AG04450 (cell line): ENCODE results near the gene PSMA2. TPM values are rescaled to one million over a fixed set of nuclear protein-coding genes. Genes with fewer than 3 reads are reported as not detected.

ENCODE experiments used
- CTCF ChIA-PET: fragments of 300-600, 350-600 bp; formaldehyde crosslinking; extraction: SDS; loops from one replicate; lab custom pipeline; 2022; ENCODE audit warnings: antibody characterized with exemption, inconsistent platforms; lab: Charles Lee
- POLR2A ChIA-PET: fragments of 350-600 bp; formaldehyde crosslinking; extraction: SDS; loops from one replicate; lab custom pipeline; 2021; ENCODE audit warnings: antibody characterized with exemption, inconsistent platforms; lab: Yijun Ruan, JAX
- DNase-seq: peaks from one replicate; pipeline ENCODE4 v3.0.0-alpha.2; 2011; ENCODE audit warnings: low read depth, low spot score
- H3K27ac ChIP-seq: one replicate; pipeline ENCODE4 v1.5.1; 2012; ENCODE audit warnings: low read depth, low read length, control low read depth
- H3K27me3 ChIP-seq: one replicate; pipeline ENCODE4 v1.6.0; 2012; ENCODE audit warnings: low read length; ENCODE audit not compliant: control insufficient read depth, insufficient read depth
- H3K4me3 ChIP-seq: 2 replicates; pipeline ENCODE4 v1.5.1; 2011; ENCODE audit warnings: mild to moderate bottlenecking, low read depth, low read length, control low read depth
- H3K9me3 ChIP-seq: 2 replicates; pipeline ENCODE4 v1.5.1; 2012; ENCODE audit warnings: low read length; ENCODE audit not compliant: control insufficient read depth, insufficient read depth
- polyA plus RNA-seq: library from polyadenylated mRNA; depleted of rRNA; stranded (reverse); fragments of >200 nt; gene quantifications from 2 replicates; pipeline ENCODE4 v1.2.3, GENCODE V29; 2011
- TF ChIP-seq, protein P1 (sequence below): IDR thresholded peaks from 2 replicates; pipeline ENCODE4 v1.5.1; 2011; ENCODE audit warnings: low read depth, low read length, control low read depth, inconsistent platforms

The PSMA2 gene
- polyA plus RNA-seq, 1 experiment: 233 TPM

DNA sequence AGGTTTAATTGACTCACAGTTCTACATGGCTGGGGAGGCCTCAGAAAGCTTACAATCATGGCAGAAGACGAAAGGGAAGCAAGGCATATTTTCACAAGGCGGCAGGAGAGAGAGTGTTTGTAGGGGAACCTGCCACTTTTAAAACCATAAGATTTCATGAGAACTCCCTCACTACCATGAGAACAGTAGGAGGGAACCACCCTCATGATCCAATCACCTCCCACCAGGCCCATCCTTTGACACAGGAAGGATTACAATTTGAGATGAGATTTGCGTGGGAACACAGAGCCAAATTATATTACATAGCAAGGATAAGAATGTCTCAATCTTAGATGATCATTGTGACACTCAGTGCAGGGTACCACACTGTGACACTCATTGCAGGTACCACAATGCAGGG is 44.4 kb upstream of the PSMA2 start:
- TF ChIP-seq, protein P1, sequence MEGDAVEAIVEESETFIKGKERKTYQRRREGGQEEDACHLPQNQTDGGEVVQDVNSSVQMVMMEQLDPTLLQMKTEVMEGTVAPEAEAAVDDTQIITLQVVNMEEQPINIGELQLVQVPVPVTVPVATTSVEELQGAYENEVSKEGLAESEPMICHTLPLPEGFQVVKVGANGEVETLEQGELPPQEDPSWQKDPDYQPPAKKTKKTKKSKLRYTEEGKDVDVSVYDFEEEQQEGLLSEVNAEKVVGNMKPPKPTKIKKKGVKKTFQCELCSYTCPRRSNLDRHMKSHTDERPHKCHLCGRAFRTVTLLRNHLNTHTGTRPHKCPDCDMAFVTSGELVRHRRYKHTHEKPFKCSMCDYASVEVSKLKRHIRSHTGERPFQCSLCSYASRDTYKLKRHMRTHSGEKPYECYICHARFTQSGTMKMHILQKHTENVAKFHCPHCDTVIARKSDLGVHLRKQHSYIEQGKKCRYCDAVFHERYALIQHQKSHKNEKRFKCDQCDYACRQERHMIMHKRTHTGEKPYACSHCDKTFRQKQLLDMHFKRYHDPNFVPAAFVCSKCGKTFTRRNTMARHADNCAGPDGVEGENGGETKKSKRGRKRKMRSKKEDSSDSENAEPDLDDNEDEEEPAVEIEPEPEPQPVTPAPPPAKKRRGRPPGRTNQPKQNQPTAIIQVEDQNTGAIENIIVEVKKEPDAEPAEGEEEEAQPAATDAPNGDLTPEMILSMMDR: no peak
- peaks cover 14% of the 10 kb centered on the region for H3K27me3 ChIP-seq
- H3K9me3 ChIP-seq: no peaks in the 10 kb centered on the region
- no peak for DNase-seq
- no peak overlapping the region for H3K27ac ChIP-seq
- POLR2A ChIA-PET: no interaction called here
- H3K4me3 ChIP-seq: no peak overlapping the region
- CTCF ChIA-PET: interaction anchor here (0.6 kb wide), 1 partner anchor 285 kb away, joined by 3 read pairs; no protein-coding TSS in a partner anchor

DNA sequence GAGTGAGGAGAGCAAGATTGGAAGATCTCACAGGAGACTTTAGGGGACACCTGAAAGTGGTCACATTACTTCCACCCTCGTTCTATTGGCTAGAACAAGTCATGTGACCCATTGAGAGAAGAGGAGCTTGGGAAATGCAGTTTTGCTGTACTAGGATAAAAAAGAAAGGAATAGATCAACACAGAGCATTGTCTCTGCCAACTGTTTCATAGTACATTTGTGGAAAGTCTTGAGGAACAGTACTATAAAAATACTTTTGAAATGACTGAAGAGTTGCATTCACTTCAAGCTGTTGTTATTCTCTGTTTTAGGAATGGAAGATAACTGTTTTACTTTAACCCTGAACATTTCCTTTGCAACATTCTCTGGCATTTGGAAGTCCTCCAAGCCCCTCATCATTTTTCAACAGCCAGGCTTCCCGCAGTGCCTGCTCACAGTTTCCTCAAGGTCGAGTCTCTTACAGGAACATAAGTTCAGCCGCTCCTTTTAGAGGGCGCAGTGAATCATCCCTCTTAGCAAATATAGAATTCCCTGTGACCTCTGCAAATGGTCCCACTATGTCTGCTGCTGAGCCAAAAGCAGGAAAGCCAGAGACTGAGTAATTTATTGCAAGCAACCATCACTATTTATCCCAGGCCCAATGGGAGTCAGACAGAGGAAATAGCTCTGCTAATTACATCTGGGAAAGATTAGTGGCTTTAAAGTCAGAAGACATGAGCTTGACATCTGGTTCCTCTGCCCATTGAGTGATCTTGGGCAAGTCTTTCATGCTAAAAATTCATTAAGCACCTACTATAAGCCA is 40.9 kb upstream of the PSMA2 start:
- TF ChIP-seq, protein P1: no peak
- Histone ChIP-seq H3K27me3 (peaks cover 8% of the 10 kb centered on the region), H3K9me3 (no peaks in the 10 kb centered on the region), H3K4me3 (no peak overlapping the region), H3K27ac (peak overlapping the region; percentile 54)
- ChIA-PET POLR2A (interaction anchor here (1.1 kb wide), 1 partner anchor 40 kb away, joined by 3 read pairs; the partner anchor contains the start of genes MRPL32 and PSMA2), CTCF (interaction anchor here (0.7 to 2.4 kb wide), 4 partner anchors 32 to 289 kb away, joined by 3 to 10 read pairs (median 4); partner anchors contain the start of genes MRPL32 and PSMA2)
- DNase-seq: peak; percentile 55

DNA sequence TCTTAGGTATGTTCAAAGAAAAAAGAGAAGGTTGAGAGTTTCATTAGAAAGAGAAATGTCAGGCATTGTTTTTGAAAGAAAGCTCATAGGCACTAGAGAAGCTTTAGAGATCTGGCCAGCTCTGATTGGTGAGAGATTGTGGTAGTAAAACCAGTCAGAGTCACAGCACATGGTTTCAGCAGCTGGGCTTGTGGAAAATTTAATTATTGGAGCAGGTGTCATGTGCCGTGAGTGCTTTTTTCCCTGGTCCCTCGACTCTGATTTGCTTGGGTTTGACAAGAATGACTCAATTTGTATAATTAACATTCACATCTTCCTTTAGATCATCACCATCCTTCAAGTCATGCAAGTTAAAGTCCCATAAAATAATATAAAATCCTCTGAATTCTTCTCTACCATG is 35.4 kb upstream of the PSMA2 start:
- H3K9me3 ChIP-seq: no peaks in the 10 kb centered on the region
- POLR2A ChIA-PET: no interaction called here
- CTCF ChIA-PET: no interaction called here

DNA sequence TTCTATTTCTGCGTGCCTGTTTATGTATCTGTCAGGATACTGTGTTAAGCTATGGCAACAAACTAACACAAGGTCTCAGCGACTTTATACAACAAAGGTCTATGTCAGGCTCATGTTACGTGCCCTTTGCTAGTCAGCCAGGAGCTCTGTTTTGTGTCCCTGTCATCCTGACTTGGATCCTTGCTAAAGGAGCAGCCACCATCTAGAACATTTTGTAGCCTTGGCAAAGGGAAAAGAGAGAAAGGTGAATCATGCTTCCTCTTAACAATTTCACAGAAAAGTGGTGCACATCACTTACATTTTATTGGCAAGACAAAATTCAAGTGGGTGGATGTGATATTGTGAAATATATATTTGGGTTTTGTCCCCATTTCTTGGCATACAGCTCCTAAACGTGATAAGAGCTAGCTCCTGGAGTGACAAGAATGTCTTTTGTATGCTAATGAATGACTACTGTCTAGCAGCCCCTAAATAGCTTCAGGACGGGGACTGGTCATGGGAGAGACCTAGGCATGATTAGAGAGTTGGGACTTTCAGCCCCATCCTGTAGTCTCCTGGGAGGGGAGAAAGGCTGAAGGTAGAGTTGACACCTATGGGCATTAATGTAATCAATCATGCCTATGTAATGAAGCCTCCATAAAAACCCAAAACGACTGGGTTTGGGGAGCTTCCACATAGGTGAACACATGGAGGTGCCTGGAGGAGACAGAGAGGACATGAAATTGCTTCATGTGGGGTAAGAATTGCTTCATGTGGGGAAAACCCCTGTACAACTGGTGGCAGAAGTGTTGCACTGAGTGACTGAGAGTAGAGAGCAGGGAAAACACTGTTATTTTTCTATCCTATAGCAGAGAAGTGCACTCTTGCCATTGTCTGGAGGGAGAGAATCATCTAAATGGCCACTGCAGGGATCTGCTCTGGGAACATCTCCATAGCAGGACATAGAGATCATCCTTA is 33.2 kb upstream of the PSMA2 start:
- Histone ChIP-seq H3K27ac (no peak overlapping the region), H3K9me3 (no peaks in the 10 kb centered on the region), H3K27me3 (peaks cover 5% of the 10 kb centered on the region), H3K4me3 (no peak overlapping the region)
- no peak for DNase-seq
- POLR2A ChIA-PET: no interaction called here
- TF ChIP-seq, protein P1: no peak
- CTCF ChIA-PET: no interaction called here

More for the DNA sequence above, 35.4 kb upstream of the PSMA2 start:
- Histone ChIP-seq H3K4me3 (no peak overlapping the region), H3K27me3 (no peaks in the 10 kb centered on the region), H3K27ac (no peak overlapping the region)
- no peak for DNase-seq
- TF ChIP-seq, protein P1: no peak
